ENCODE data around the gene NOTCH1.

NOTCH1 gene

DNA sequence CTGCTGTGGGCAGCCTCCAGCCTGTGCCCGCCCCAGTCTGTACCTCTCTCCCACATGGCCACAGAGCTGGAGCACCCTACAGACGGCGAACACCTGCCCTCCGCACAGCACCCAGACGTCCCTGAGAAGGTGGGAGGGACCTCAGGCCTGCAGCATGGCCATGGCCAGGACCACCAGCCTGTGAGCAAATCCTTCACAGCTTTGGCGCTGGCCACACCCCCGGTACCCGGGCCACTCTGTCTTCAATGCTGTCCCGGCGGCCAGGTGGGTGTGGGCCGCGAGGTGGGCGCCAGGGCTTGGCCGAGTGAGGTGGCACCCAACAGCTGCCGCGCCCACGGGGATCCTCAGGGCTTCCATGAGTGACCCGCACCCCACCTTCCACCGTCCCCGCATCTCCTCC lies 18.7 kb downstream of the NOTCH1 start:
- no peak for ATAC-seq
- TF ChIP-seq ISL1 (CRISPR knock-in tag; IDR thresholded peaks at IDR 0.05) (no peak), ESRRG (CRISPR knock-in tag; IDR thresholded peaks at IDR 0.05) (no peak), SNAI2 (CRISPR knock-in tag; IDR thresholded peaks at IDR 0.05) (no peak), TCF4 (CRISPR knock-in tag; IDR thresholded peaks at IDR 0.05; ENCODE audit: borderline replicate concordance) (no peak), ZFP3 (CRISPR knock-in tag; IDR thresholded peaks at IDR 0.05) (no peak), PPARA (CRISPR knock-in tag; IDR thresholded peaks at IDR 0.05; ENCODE audit: borderline replicate concordance) (no peak), CSDC2 (CRISPR knock-in tag; IDR thresholded peaks at IDR 0.05) (no peak), TOX (CRISPR knock-in tag; IDR thresholded peaks at IDR 0.05; ENCODE audit: borderline replicate concordance) (no peak), ZNF8 (CRISPR knock-in tag; IDR thresholded peaks at IDR 0.05) (no peak), GLIS3 (CRISPR knock-in tag; IDR thresholded peaks at IDR 0.05) (no peak)
- TF ChIP-seq, protein P1, sequence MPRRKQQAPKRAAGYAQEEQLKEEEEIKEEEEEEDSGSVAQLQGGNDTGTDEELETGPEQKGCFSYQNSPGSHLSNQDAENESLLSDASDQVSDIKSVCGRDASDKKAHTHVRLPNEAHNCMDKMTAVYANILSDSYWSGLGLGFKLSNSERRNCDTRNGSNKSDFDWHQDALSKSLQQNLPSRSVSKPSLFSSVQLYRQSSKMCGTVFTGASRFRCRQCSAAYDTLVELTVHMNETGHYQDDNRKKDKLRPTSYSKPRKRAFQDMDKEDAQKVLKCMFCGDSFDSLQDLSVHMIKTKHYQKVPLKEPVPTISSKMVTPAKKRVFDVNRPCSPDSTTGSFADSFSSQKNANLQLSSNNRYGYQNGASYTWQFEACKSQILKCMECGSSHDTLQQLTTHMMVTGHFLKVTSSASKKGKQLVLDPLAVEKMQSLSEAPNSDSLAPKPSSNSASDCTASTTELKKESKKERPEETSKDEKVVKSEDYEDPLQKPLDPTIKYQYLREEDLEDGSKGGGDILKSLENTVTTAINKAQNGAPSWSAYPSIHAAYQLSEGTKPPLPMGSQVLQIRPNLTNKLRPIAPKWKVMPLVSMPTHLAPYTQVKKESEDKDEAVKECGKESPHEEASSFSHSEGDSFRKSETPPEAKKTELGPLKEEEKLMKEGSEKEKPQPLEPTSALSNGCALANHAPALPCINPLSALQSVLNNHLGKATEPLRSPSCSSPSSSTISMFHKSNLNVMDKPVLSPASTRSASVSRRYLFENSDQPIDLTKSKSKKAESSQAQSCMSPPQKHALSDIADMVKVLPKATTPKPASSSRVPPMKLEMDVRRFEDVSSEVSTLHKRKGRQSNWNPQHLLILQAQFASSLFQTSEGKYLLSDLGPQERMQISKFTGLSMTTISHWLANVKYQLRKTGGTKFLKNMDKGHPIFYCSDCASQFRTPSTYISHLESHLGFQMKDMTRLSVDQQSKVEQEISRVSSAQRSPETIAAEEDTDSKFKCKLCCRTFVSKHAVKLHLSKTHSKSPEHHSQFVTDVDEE (CRISPR knock-in tag; IDR thresholded peaks at IDR 0.05), result no peak

DNA sequence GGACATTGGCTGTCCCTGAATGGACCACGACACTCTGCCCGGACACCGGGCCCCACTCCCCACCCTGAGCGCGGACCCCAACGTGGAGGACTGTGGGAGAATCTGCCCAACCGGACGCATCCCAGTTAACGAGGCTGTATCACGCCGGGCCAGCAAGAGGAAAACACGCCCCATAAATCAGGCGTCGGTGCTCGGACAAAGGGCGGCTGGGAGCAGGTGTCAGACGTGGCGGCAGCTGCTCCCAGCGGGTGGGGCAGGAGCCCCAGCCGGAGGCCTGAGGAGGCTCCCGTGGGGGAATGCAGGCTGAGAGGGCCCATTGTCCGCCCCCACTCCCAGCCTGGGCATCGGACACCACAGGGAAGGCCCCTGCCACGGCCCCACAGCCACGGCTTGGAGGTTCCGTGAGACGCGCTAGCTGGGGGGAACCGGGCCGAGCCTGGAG lies 19.2 kb downstream of the NOTCH1 start:
- TF ChIP-seq ZNF8 (CRISPR knock-in tag; IDR thresholded peaks at IDR 0.05) (no peak), ARNTL (CRISPR knock-in tag; IDR thresholded peaks at IDR 0.05; ENCODE audit: borderline replicate concordance, low read depth) (no peak), ZFP3 (CRISPR knock-in tag; IDR thresholded peaks at IDR 0.05) (no peak), ISL1 (CRISPR knock-in tag; IDR thresholded peaks at IDR 0.05) (no peak), TCF4 (CRISPR knock-in tag; IDR thresholded peaks at IDR 0.05; ENCODE audit: borderline replicate concordance) (no peak), PPARA (CRISPR knock-in tag; IDR thresholded peaks at IDR 0.05; ENCODE audit: borderline replicate concordance) (no peak), GLIS3 (CRISPR knock-in tag; IDR thresholded peaks at IDR 0.05) (no peak), OSR1 (CRISPR knock-in tag; IDR thresholded peaks at IDR 0.05) (no peak), ESRRG (CRISPR knock-in tag; IDR thresholded peaks at IDR 0.05) (no peak), TOX (CRISPR knock-in tag; IDR thresholded peaks at IDR 0.05; ENCODE audit: borderline replicate concordance) (no peak), ZNF565 (CRISPR knock-in tag; conservative IDR thresholded peaks at IDR 0.05; ENCODE audit: low read depth) (no peak)
- TF ChIP-seq, protein P1 (CRISPR knock-in tag; IDR thresholded peaks at IDR 0.05), result no peak
- TF ChIP-seq, protein P2, sequence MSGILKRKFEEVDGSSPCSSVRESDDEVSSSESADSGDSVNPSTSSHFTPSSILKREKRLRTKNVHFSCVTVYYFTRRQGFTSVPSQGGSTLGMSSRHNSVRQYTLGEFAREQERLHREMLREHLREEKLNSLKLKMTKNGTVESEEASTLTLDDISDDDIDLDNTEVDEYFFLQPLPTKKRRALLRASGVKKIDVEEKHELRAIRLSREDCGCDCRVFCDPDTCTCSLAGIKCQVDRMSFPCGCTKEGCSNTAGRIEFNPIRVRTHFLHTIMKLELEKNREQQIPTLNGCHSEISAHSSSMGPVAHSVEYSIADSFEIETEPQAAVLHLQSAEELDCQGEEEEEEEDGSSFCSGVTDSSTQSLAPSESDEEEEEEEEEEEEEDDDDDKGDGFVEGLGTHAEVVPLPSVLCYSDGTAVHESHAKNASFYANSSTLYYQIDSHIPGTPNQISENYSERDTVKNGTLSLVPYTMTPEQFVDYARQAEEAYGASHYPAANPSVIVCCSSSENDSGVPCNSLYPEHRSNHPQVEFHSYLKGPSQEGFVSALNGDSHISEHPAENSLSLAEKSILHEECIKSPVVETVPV (CRISPR knock-in tag; IDR thresholded peaks at IDR 0.05), result no peak
- TF ChIP-seq, protein P3, sequence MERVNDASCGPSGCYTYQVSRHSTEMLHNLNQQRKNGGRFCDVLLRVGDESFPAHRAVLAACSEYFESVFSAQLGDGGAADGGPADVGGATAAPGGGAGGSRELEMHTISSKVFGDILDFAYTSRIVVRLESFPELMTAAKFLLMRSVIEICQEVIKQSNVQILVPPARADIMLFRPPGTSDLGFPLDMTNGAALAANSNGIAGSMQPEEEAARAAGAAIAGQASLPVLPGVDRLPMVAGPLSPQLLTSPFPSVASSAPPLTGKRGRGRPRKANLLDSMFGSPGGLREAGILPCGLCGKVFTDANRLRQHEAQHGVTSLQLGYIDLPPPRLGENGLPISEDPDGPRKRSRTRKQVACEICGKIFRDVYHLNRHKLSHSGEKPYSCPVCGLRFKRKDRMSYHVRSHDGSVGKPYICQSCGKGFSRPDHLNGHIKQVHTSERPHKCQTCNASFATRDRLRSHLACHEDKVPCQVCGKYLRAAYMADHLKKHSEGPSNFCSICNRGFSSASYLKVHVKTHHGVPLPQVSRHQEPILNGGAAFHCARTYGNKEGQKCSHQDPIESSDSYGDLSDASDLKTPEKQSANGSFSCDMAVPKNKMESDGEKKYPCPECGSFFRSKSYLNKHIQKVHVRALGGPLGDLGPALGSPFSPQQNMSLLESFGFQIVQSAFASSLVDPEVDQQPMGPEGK (CRISPR knock-in tag; IDR thresholded peaks at IDR 0.05; ENCODE audit: borderline replicate concordance), result no peak
- TF ChIP-seq, protein P4, sequence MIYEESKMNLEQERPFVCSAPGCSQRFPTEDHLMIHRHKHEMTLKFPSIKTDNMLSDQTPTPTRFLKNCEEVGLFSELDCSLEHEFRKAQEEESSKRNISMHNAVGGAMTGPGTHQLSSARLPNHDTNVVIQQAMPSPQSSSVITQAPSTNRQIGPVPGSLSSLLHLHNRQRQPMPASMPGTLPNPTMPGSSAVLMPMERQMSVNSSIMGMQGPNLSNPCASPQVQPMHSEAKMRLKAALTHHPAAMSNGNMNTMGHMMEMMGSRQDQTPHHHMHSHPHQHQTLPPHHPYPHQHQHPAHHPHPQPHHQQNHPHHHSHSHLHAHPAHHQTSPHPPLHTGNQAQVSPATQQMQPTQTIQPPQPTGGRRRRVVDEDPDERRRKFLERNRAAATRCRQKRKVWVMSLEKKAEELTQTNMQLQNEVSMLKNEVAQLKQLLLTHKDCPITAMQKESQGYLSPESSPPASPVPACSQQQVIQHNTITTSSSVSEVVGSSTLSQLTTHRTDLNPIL (CRISPR knock-in tag; IDR thresholded peaks at IDR 0.05; ENCODE audit: low read depth), result no peak
- TF ChIP-seq, protein P5, sequence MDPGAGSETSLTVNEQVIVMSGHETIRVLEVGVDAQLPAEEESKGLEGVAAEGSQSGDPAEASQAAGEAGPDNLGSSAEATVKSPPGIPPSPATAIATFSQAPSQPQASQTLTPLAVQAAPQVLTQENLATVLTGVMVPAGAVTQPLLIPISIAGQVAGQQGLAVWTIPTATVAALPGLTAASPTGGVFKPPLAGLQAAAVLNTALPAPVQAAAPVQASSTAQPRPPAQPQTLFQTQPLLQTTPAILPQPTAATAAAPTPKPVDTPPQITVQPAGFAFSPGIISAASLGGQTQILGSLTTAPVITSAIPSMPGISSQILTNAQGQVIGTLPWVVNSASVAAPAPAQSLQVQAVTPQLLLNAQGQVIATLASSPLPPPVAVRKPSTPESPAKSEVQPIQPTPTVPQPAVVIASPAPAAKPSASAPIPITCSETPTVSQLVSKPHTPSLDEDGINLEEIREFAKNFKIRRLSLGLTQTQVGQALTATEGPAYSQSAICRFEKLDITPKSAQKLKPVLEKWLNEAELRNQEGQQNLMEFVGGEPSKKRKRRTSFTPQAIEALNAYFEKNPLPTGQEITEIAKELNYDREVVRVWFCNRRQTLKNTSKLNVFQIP (CRISPR knock-in tag; IDR thresholded peaks at IDR 0.05; ENCODE audit: borderline replicate concordance, low read depth), result no peak
- no peak for ATAC-seq

Measured in SK-N-SH treated with all-trans-retinoic acid at 6 μM for 48 hours (cell line).